Activated CD4-positive, alpha-beta memory T cell treated with anti-CD3 and anti-CD28 coated beads for 36 hours (primary cell): ENCODE results near the gene TSPEAR. TPM values are rescaled to one million over a fixed set of nuclear protein-coding genes. Genes with fewer than 3 reads are reported as not detected.
"Not testable (repeated sequence)": the region's sequence is repeated elsewhere in the genome, so short reads cannot be mapped to it uniquely, and the experiment has no call there.

ENCODE experiments used
- CTCF ChIA-PET: fragments of 350-600 bp; sonication (Branson Sonifier 250); formaldehyde crosslinking; loops from one replicate; lab custom pipeline; 2021; ENCODE audit warnings: antibody characterized with exemption, inconsistent platforms; lab: Charles Lee
- POLR2A ChIA-PET: fragments of 350-600 bp; sonication (Branson Sonifier 250); formaldehyde crosslinking; loops from one replicate; lab custom pipeline; 2021; ENCODE audit warnings: antibody characterized with exemption; lab: Charles Lee
- DNase-seq: peaks from one replicate; pipeline ENCODE4 v3.0.0-alpha.2; 2020
- H3K27ac Mint-ChIP-seq: one replicate; pipeline ENCODE4 v1.8.0; 2021; ENCODE audit warnings: mixed read lengths
- H3K27me3 Mint-ChIP-seq: one replicate; pipeline ENCODE4 v1.8.0; 2021; ENCODE audit warnings: mixed read lengths
- H3K36me3 Mint-ChIP-seq: one replicate; pipeline ENCODE4 v1.8.0; 2021; ENCODE audit warnings: mixed read lengths
- H3K4me1 Mint-ChIP-seq: one replicate; pipeline ENCODE4 v1.8.0; 2021; ENCODE audit warnings: low read depth, mixed read lengths
- H3K4me3 Mint-ChIP-seq: one replicate; pipeline ENCODE4 v1.8.0; 2021; ENCODE audit warnings: mild to moderate bottlenecking, mixed read lengths
- H3K9me3 Mint-ChIP-seq: one replicate; pipeline ENCODE4 v1.8.0; 2021; ENCODE audit warnings: mixed read lengths
- intact Hi-C: fragments of 100-400 bp; cut with micrococcal nuclease; formaldehyde crosslinking; loops from one replicate; pipeline ENCODE4 v1.15.1; 2023
- total RNA-seq, 2 experiments: library from RNA; stranded (reverse); gene quantifications; one replicate each; pipeline ENCODE4 v1.2.3, GENCODE V29; 2021

TSPEAR gene
- total RNA-seq, 2 experiments from 2014 or later, result not detected

- POLR2A ChIA-PET, result no interaction called here
- Mint-ChIP-seq H3K4me3 (no peak overlapping the region), H3K4me1 (no peaks in the 10 kb centered on the region), H3K9me3 (peaks cover 2% of the 10 kb centered on the region), H3K27ac (no peak overlapping the region), H3K36me3 (no peaks in the 10 kb centered on the region), H3K27me3 (no peaks in the 10 kb centered on the region)
- intact Hi-C loops, result no loop called here
- no peak for DNase-seq
- CTCF ChIA-PET, result no interaction called here
These were observed 115.2 kb downstream of the TSPEAR start for GRCh38 chr21:44596068-44596725.

GRCh38 chr21:44595524-44595923, 115.8 kb downstream of the TSPEAR start:
- POLR2A ChIA-PET, result no interaction called here
- Mint-ChIP-seq H3K4me3 (no peak overlapping the region), H3K27ac (no peak overlapping the region), H3K4me1 (no peaks in the 10 kb centered on the region), H3K27me3 (no peaks in the 10 kb centered on the region), H3K36me3 (no peaks in the 10 kb centered on the region), H3K9me3 (peaks cover 2% of the 10 kb centered on the region)
- no peak for DNase-seq
- intact Hi-C loops, result no loop called here
- CTCF ChIA-PET, result no interaction called here

GRCh38 chr21:44594406-44594916, 116.9 kb downstream of the TSPEAR start:
- CTCF ChIA-PET, result no interaction called here
- Mint-ChIP-seq H3K9me3 (peaks cover 2% of the 10 kb centered on the region), H3K36me3 (no peaks in the 10 kb centered on the region), H3K27me3 (peaks cover under 1% of the 10 kb centered on the region), H3K4me3 (no peak overlapping the region), H3K27ac (no peak overlapping the region), H3K4me1 (no peaks in the 10 kb centered on the region)
- intact Hi-C loops, result no loop called here
- POLR2A ChIA-PET, result no interaction called here
- no peak for DNase-seq

GRCh38 chr21:44593598-44594405, 117.6 kb downstream of the TSPEAR start:
- no peak overlapping the region for H3K27ac Mint-ChIP-seq
- no peaks in the 10 kb centered on the region for H3K36me3 Mint-ChIP-seq
- ChIA-PET CTCF (no interaction called here), POLR2A (no interaction called here)
- H3K9me3 Mint-ChIP-seq, result peaks cover 2% of the 10 kb centered on the region
- no peaks in the 10 kb centered on the region for H3K4me1 Mint-ChIP-seq
- H3K27me3 Mint-ChIP-seq, result peaks cover 5% of the 10 kb centered on the region
- no peak for DNase-seq
- intact Hi-C loops, result no loop called here
- H3K4me3 Mint-ChIP-seq, result no peak overlapping the region

GRCh38 chr21:44592446-44593311, 118.7 kb downstream of the TSPEAR start, which contains the start of gene KRTAP10-6:
Gene KRTAP10-6 (minus strand): TSS chr21:44592505. CDS start chr21:44592484, 21 bp downstream.
- H3K9me3 Mint-ChIP-seq, result no peaks in the 10 kb centered on the region
- intact Hi-C loops, result no loop called here
- no peaks in the 10 kb centered on the region for H3K4me1 Mint-ChIP-seq
- H3K4me3 Mint-ChIP-seq, result no peak within 1 kb of the TSS
- H3K27ac Mint-ChIP-seq, result no peak within 1 kb of the TSS
- H3K36me3 Mint-ChIP-seq, result no peaks in the 10 kb centered on the region
- ChIA-PET POLR2A (no interaction called here), CTCF (no interaction called here)
- H3K27me3 Mint-ChIP-seq, result peaks cover 5% of the 10 kb centered on the region
- no peak for DNase-seq

- H3K27me3 Mint-ChIP-seq, intact Hi-C loops, POLR2A ChIA-PET, CTCF ChIA-PET, H3K4me1 Mint-ChIP-seq, H3K27ac Mint-ChIP-seq, DNase-seq, H3K9me3 Mint-ChIP-seq, H3K36me3 Mint-ChIP-seq, H3K4me3 Mint-ChIP-seq: not testable (repeated sequence)
These were observed 119.6 kb downstream of the TSPEAR start for GRCh38 chr21:44591801-44592130.

GRCh38 chr21:44590897-44591800, 120.2 kb downstream of the TSPEAR start:
- POLR2A ChIA-PET, H3K36me3 Mint-ChIP-seq, H3K27ac Mint-ChIP-seq, DNase-seq, H3K9me3 Mint-ChIP-seq, intact Hi-C loops, H3K4me3 Mint-ChIP-seq, H3K4me1 Mint-ChIP-seq, CTCF ChIA-PET: not testable (repeated sequence)
- peaks cover 13% of the 10 kb centered on the region for H3K27me3 Mint-ChIP-seq

- ChIA-PET CTCF (no interaction called here), POLR2A (no interaction called here)
- Mint-ChIP-seq H3K4me3 (no peak overlapping the region), H3K4me1 (no peaks in the 10 kb centered on the region), H3K27ac (no peak overlapping the region), H3K36me3 (no peaks in the 10 kb centered on the region), H3K27me3 (peaks cover 18% of the 10 kb centered on the region), H3K9me3 (no peaks in the 10 kb centered on the region)
- intact Hi-C loops, result no loop called here
- no peak for DNase-seq
These were observed 121.1 kb downstream of the TSPEAR start for GRCh38 chr21:44590311-44590721.

- Mint-ChIP-seq H3K36me3 (no peaks in the 10 kb centered on the region), H3K27me3 (peaks cover 18% of the 10 kb centered on the region), H3K4me1 (no peaks in the 10 kb centered on the region), H3K9me3 (no peaks in the 10 kb centered on the region), H3K27ac (no peak overlapping the region), H3K4me3 (no peak overlapping the region)
- intact Hi-C loops, result loop anchor here (10.0 kb wide), 1 partner anchor 65 kb away; the partner anchor contains the start of genes KRTAP12-3 and KRTAP12-4
- no peak for DNase-seq
- POLR2A ChIA-PET, result no interaction called here
- CTCF ChIA-PET, result no interaction called here
These were observed 121.6 kb downstream of the TSPEAR start for GRCh38 chr21:44589586-44590305.

- Mint-ChIP-seq H3K4me1 (peaks cover 4% of the 10 kb centered on the region), H3K27me3 (peaks cover 18% of the 10 kb centered on the region), H3K36me3 (no peaks in the 10 kb centered on the region), H3K4me3 (no peak overlapping the region), H3K9me3 (no peaks in the 10 kb centered on the region), H3K27ac (no peak overlapping the region)
- ChIA-PET CTCF (no interaction called here), POLR2A (no interaction called here)
- intact Hi-C loops, result loop anchor here (10.0 kb wide), 1 partner anchor 66 kb away; the partner anchor contains the start of genes KRTAP12-3 and KRTAP12-4
- no peak for DNase-seq
These were observed 122.3 kb downstream of the TSPEAR start for GRCh38 chr21:44589094-44589493.

- peaks cover 2% of the 10 kb centered on the region for H3K36me3 Mint-ChIP-seq
- peaks cover 9% of the 10 kb centered on the region for H3K9me3 Mint-ChIP-seq
- H3K4me3 Mint-ChIP-seq, result no peak overlapping the region
- H3K27ac Mint-ChIP-seq, result no peak overlapping the region
- ChIA-PET POLR2A (interaction anchor here (0.5 kb wide), 1 partner anchor 569 kb away, joined by 3 read pairs; no protein-coding TSS in a partner anchor), CTCF (no interaction called here)
- intact Hi-C loops, result loop anchor here (10.0 kb wide), 1 partner anchor 69 kb away; the partner anchor contains the start of genes KRTAP12-3 and KRTAP12-4
- DNase-seq, result no peak
- peaks cover 15% of the 10 kb centered on the region for H3K4me1 Mint-ChIP-seq
- peaks cover 18% of the 10 kb centered on the region for H3K27me3 Mint-ChIP-seq
These were observed 125.5 kb downstream of the TSPEAR start for GRCh38 chr21:44585892-44586291.
